ENCODE results near the gene TP73. TPM values are rescaled to one million over a fixed set of nuclear protein-coding genes. Genes with fewer than 3 reads are reported as not detected.

TP73 gene
- total RNA-seq, 1 experiment from 2014 or later, result 19.2 TPM

DNA sequence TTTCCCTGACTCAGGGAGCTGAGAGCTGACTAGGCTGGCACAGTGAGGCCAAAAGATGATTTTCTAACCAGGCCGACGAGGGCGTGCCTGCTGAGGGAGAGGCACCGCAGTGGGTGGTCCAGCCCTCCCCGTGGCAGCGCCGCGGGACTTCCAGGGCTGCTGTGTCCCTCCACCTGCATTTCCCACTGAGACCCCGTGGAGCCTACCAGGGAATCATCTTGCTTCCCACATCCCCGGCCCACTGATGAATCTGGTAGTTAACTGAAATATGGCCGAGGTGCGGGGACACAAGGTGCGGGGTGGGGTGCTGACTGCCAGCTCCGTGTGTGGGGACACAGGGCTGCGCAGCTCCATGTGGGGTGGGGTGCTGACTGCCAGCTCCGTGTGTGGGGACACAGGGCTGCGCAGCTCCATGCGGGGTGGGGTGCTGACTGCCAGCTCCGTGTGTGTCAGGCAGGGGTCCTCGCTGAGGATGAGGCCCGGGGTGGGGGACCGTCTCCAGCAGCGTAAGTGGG is 12.9 kb upstream of the TP73 start:
- ChIA-PET CTCF (no interaction called here), RAD21 (ENCODE audit: low non-redundant PET in 1 of 2, low total read pairs in 2 of 2, uncharacterized antibody in 2 of 2, unreplicated experiment in 2 of 2) (no interaction called here), POLR2A (no interaction called here)
- Histone ChIP-seq H3K9me2 (ENCODE audit: insufficient read depth) (no peaks in the 10 kb centered on the region), H3K4me2 (ENCODE audit: low read length) (no peak overlapping the region), H3K27ac (ENCODE audit: low read depth, low read length) (no peak overlapping the region), H4K20me1 (ENCODE audit: insufficient read depth) (no peaks in the 10 kb centered on the region), H3K9ac (ENCODE audit: low read length) (no peak overlapping the region), H3K79me2 (ENCODE audit: insufficient read depth, low read length) (peaks cover 3% of the 10 kb centered on the region; the same call in 1 of the 2 replicates), H3K9me3 (ENCODE audit: control insufficient read depth in 1 of 2, insufficient read depth in 1 of 2, low read depth in 1 of 2, low read length in 2 of 2) (no peaks in the 10 kb centered on the region), H3K27me3 (ENCODE audit: insufficient read depth, low read length) (no peaks in the 10 kb centered on the region), H3K36me3 (ENCODE audit: control insufficient read depth in 1 of 2, insufficient read depth in 2 of 2, low read length in 2 of 2) (peaks cover 14 to 41% of the 10 kb centered on the region in 2 experiments; a peak in 3 of 4 replicates), H2AFZ (ENCODE audit: low read depth, low read length, poor library complexity, severe bottlenecking) (no peak overlapping the region), H3K4me3 (replicated peaks in 1 of 2; ENCODE audit: low read depth in 1 of 2, low read length in 2 of 2) (no peak overlapping the region), H3K4me1 (ENCODE audit: control insufficient read depth in 1 of 2, insufficient read depth in 2 of 2, low read length in 2 of 2) (no peaks in the 10 kb centered on the region)
- DNase-seq (ENCODE audit: low read depth, low spot score), result no peak
- TF ChIP-seq SRF (IDR thresholded peaks at IDR 0.05; ENCODE audit: low read depth) (no peak), ELF1 (IDR thresholded peaks at IDR 0.05; ENCODE audit: borderline replicate concordance, low read depth) (no peak), JUND (IDR thresholded peaks at IDR 0.05) (no peak), TCF7L2 (IDR thresholded peaks at IDR 0.05; ENCODE audit: borderline replicate concordance, extremely low read depth, insufficient read depth, insufficient read length) (no peak), CTCF (IDR thresholded peaks at IDR 0.05 in 2 of 3, conservative IDR thresholded peaks at IDR 0.05 in 1 of 3; ENCODE audit: borderline replicate concordance in 1 of 3, insufficient read depth in 1 of 3, low read depth in 2 of 3, low read length in 2 of 3) (no peak), ZFX (IDR thresholded peaks at IDR 0.05) (no peak), CEBPB (IDR thresholded peaks at IDR 0.05; ENCODE audit: low read depth) (no peak), EGR1 (IDR thresholded peaks at IDR 0.05; ENCODE audit: low read depth) (no peak), SP1 (IDR thresholded peaks at IDR 0.05; ENCODE audit: low read depth) (no peak), EZH2 (IDR thresholded peaks at IDR 0.05) (no peak), YY1 (IDR thresholded peaks at IDR 0.05; ENCODE audit: extremely low read depth, insufficient replicate concordance, low read depth, low read length) (no peak)
- TF ChIP-seq, protein P1, sequence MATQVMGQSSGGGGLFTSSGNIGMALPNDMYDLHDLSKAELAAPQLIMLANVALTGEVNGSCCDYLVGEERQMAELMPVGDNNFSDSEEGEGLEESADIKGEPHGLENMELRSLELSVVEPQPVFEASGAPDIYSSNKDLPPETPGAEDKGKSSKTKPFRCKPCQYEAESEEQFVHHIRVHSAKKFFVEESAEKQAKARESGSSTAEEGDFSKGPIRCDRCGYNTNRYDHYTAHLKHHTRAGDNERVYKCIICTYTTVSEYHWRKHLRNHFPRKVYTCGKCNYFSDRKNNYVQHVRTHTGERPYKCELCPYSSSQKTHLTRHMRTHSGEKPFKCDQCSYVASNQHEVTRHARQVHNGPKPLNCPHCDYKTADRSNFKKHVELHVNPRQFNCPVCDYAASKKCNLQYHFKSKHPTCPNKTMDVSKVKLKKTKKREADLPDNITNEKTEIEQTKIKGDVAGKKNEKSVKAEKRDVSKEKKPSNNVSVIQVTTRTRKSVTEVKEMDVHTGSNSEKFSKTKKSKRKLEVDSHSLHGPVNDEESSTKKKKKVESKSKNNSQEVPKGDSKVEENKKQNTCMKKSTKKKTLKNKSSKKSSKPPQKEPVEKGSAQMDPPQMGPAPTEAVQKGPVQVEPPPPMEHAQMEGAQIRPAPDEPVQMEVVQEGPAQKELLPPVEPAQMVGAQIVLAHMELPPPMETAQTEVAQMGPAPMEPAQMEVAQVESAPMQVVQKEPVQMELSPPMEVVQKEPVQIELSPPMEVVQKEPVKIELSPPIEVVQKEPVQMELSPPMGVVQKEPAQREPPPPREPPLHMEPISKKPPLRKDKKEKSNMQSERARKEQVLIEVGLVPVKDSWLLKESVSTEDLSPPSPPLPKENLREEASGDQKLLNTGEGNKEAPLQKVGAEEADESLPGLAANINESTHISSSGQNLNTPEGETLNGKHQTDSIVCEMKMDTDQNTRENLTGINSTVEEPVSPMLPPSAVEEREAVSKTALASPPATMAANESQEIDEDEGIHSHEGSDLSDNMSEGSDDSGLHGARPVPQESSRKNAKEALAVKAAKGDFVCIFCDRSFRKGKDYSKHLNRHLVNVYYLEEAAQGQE (IDR thresholded peaks at IDR 0.05; ENCODE audit: low read depth), result no peak
- TF ChIP-seq, protein P2, sequence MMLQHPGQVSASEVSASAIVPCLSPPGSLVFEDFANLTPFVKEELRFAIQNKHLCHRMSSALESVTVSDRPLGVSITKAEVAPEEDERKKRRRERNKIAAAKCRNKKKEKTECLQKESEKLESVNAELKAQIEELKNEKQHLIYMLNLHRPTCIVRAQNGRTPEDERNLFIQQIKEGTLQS (IDR thresholded peaks at IDR 0.05), result no peak
- no TSS peak for BruUV-seq (replicated peaks)
- intact Hi-C loops (cut with micrococcal nuclease), result no loop called here
- no peak for ATAC-seq
